ENCODE measurements around the gene RASGRF2. TPM values are rescaled to one million over a fixed set of nuclear protein-coding genes. Genes with fewer than 3 reads are reported as not detected.
"Not testable (repeated sequence)": the region's sequence is repeated elsewhere in the genome, so short reads cannot be mapped to it uniquely, and the experiment has no call there.

Gene RASGRF2
- total RNA-seq, 1 donor from 2014 or later = 8.2 TPM

GRCh38 chr5:81242906-81243436 is 282.8 kb downstream of the RASGRF2 start:
- intact Hi-C loops (cut with DNase I) = no loop called here

GRCh38 chr5:81244451-81244850 is 284.3 kb downstream of the RASGRF2 start:
- DNase-seq (ENCODE audit: low spot score) = no peak
- intact Hi-C loops (cut with DNase I) = no loop called here

More at GRCh38 chr5:81242906-81243436, 282.8 kb downstream of the RASGRF2 start:
- no peak for DNase-seq (ENCODE audit: low spot score)

GRCh38 chr5:81245871-81246235 is 285.7 kb downstream of the RASGRF2 start:
- DNase-seq (ENCODE audit: low spot score) = no peak
- intact Hi-C loops (cut with DNase I) = no loop called here

DNA sequence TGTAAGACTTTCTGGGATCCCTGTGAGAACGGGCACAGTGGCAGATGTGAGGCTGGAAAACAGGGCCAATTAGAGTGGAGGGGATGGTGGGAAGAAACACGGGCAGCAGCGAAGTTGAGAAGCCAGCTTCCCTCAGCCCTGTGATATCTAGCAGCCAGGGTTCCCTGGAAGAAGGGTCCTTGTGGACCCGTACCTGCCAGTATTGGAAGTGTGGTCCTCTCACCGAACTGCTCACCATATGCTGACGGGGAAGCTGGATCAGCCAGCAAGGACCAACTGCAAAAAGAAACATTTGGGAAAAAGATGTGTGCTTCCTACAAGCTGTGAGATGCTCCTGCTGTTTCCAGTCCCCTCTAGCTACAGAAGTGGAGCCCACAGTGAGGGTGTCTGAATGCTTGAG is 286.5 kb downstream of the RASGRF2 start:
- DNase-seq (ENCODE audit: low spot score) = no peak
- intact Hi-C loops (cut with DNase I) = no loop called here

DNA sequence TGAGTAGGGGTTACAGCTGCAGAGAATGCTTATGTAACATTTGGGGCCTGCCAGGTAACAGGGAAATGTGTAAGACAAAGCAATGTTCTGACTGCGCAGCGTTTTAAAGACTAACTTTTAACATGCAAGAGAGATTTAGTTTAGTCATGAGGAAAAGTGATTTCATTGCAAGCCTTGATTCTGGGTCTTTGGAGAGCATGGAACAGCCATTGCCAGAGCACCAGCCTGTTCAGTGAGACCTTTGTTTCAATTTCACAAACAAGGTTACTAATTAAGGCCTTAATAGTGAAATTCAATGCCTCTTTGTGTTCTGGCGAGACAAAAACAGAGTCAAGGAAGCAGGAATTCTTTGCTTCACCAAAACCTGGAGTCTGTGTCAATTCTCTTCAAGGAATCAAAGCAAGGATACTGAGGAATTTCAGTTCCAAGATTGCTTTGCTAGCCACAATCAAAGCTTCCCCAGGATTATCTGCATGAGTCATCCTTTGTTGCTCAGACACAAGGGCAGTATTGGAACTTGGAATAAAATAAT is 287.3 kb downstream of the RASGRF2 start:
- DNase-seq (ENCODE audit: low spot score) = no peak
- intact Hi-C loops (cut with DNase I) = no loop called here

- intact Hi-C loops (cut with DNase I) = no loop called here
- DNase-seq (ENCODE audit: low spot score) = no peak
Measured at GRCh38 chr5:81249240-81249639, 289.1 kb downstream of the RASGRF2 start.

DNA sequence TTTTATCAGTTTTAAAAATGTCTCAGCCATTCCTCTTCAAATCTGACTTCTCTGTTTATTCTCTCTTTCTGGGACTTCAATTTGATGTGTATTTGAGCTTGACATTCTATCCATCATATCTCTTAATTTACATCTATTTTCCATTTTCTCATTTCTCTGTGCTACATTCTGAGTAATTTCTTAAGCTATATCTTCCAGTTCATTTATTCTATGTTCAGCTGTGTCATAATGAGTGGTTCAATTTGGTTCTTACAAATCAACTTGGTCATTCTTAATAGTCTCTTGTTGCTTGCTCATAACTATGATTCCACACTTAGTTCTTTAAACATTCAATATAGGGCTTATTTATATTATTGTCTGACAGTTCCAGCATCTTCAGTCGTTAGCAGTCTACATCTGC is 289.8 kb downstream of the RASGRF2 start:
- intact Hi-C loops (cut with DNase I) = no loop called here
- DNase-seq (ENCODE audit: low spot score) = no peak

- intact Hi-C loops (cut with DNase I) = no loop called here
- no peak for DNase-seq (ENCODE audit: low spot score)
Measured at GRCh38 chr5:81251922-81252321, 291.8 kb downstream of the RASGRF2 start.

GRCh38 chr5:81252904-81253303 is 292.7 kb downstream of the RASGRF2 start:
- DNase-seq (ENCODE audit: low spot score) = no peak
- intact Hi-C loops (cut with DNase I) = no loop called here

- intact Hi-C loops (cut with DNase I) = no loop called here
- no peak for DNase-seq (ENCODE audit: low spot score)
Measured at GRCh38 chr5:81253875-81254274, 293.7 kb downstream of the RASGRF2 start.

GRCh38 chr5:81254886-81255559 is 294.9 kb downstream of the RASGRF2 start:
- DNase-seq (ENCODE audit: low spot score) = no peak
- intact Hi-C loops (cut with DNase I) = no loop called here

GRCh38 chr5:81256766-81257165 is 296.6 kb downstream of the RASGRF2 start:
- intact Hi-C loops (cut with DNase I) = no loop called here
- DNase-seq (ENCODE audit: low spot score) = no peak

- intact Hi-C loops (cut with DNase I); DNase-seq (ENCODE audit: low spot score): not testable (repeated sequence)
Measured at GRCh38 chr5:81262796-81263195, 302.6 kb downstream of the RASGRF2 start.

GRCh38 chr5:81265101-81265500 is 304.9 kb downstream of the RASGRF2 start:
- no peak for DNase-seq (ENCODE audit: low spot score)
- intact Hi-C loops (cut with DNase I) = no loop called here

- intact Hi-C loops (cut with DNase I) = no loop called here
- no peak for DNase-seq (ENCODE audit: low spot score)
Measured at GRCh38 chr5:81268521-81269196, 308.5 kb downstream of the RASGRF2 start.

- no peak for DNase-seq (ENCODE audit: low spot score)
- intact Hi-C loops (cut with DNase I) = no loop called here
Measured at GRCh38 chr5:81269751-81270393, 309.7 kb downstream of the RASGRF2 start.

- DNase-seq (ENCODE audit: low spot score); intact Hi-C loops (cut with DNase I): not testable (repeated sequence)
Measured at GRCh38 chr5:81270394-81271027, 310.3 kb downstream of the RASGRF2 start.
